LHCN-M2 (cell line): ENCODE measurements around the gene ADD2. TPM values are rescaled to one million over a fixed set of nuclear protein-coding genes. Genes with fewer than 3 reads are reported as not detected.
A peak's percentile ranks its signal among the peaks of the same experiment; 100 is the strongest.

Source experiments
- DNase-seq: peaks from one replicate; pipeline ENCODE4 v3.0.0-alpha.2; 2012; ENCODE audit warnings: low read depth
- total RNA-seq: library from RNA; depleted of rRNA; stranded (reverse); fragments of >200 nt; gene quantifications from 2 replicates; pipeline ENCODE4 v1.2.3, GENCODE V29; 2014

Gene ADD2
- total RNA-seq, 1 experiment from 2014 or later = not detected

- no peak for DNase-seq
These were observed 64.0 kb downstream of the ADD2 start for GRCh38 chr2:70703900-70704549.

- DNase-seq = no peak
These were observed 65.1 kb downstream of the ADD2 start for GRCh38 chr2:70702711-70703395.

- DNase-seq = peak; percentile 4
These were observed 69.2 kb downstream of the ADD2 start for GRCh38 chr2:70698847-70699246.

GRCh38 chr2:70697603-70698383 lies 70.2 kb downstream of the ADD2 start:
- DNase-seq = no peak

- DNase-seq = no peak
These were observed 71.9 kb downstream of the ADD2 start for GRCh38 chr2:70696142-70696541.

- DNase-seq = no peak
These were observed 75.7 kb downstream of the ADD2 start for GRCh38 chr2:70692256-70692655.

GRCh38 chr2:70691497-70692140 lies 76.4 kb downstream of the ADD2 start:
- DNase-seq = no peak

GRCh38 chr2:70690846-70691245 lies 77.2 kb downstream of the ADD2 start:
- no peak for DNase-seq

- DNase-seq = no peak
These were observed 79.6 kb downstream of the ADD2 start for GRCh38 chr2:70688427-70688826.

GRCh38 chr2:70687461-70687795 lies 80.6 kb downstream of the ADD2 start:
- no peak for DNase-seq

GRCh38 chr2:70686577-70687460 lies 81.2 kb downstream of the ADD2 start:
- DNase-seq = peak; percentile 72

GRCh38 chr2:70685771-70686171 lies 82.2 kb downstream of the ADD2 start:
- no peak for DNase-seq

GRCh38 chr2:70684846-70685622 lies 83.0 kb downstream of the ADD2 start:
- no peak for DNase-seq

GRCh38 chr2:70683455-70683854 lies 84.5 kb downstream of the ADD2 start:
- no peak for DNase-seq

GRCh38 chr2:70680735-70681134 lies 87.3 kb downstream of the ADD2 start:
- no peak for DNase-seq

- DNase-seq = no peak
These were observed 88.7 kb downstream of the ADD2 start for GRCh38 chr2:70679259-70679658.

GRCh38 chr2:70678576-70679143 lies 89.3 kb downstream of the ADD2 start:
- DNase-seq = no peak

- DNase-seq = no peak
These were observed 91.5 kb downstream of the ADD2 start for GRCh38 chr2:70676301-70677035.

GRCh38 chr2:70675862-70676261 lies 92.1 kb downstream of the ADD2 start:
- DNase-seq = no peak
